Cardiac muscle cell (in vitro differentiated cells and primary cell): Measurements from ENCODE around the gene C5orf63. TPM values are rescaled to one million over a fixed set of nuclear protein-coding genes. Genes with fewer than 3 reads are reported as not detected.
"Not testable (repeated sequence)": the region's sequence is repeated elsewhere in the genome, so short reads cannot be mapped to it uniquely, and the experiment has no call there.

Experiments used
- DNase-seq, 2 donors: peaks; one replicate each; pipeline versions ENCODE4 v3.0.0 to v3.0.0-alpha.2; 2010 to 2017; ENCODE audit warnings: low read depth in 1 of 2, low spot score in 1 of 2
- H3K27ac ChIP-seq: fragments of 200-600 bp; sonication (generic); 2 replicates; pipeline ENCODE4 v1.5.1; 2016
- H3K27me3 ChIP-seq: fragments of 200-600 bp; sonication (generic); 2 replicates; pipeline ENCODE4 v1.6.0; 2016; ENCODE audit warnings: control low read depth
- H3K36me3 ChIP-seq: fragments of 200-600 bp; sonication (generic); 2 replicates; pipeline ENCODE4 v1.5.1; 2016; ENCODE audit warnings: control low read depth
- H3K4me1 ChIP-seq: fragments of 200-600 bp; sonication (generic); 2 replicates; pipeline ENCODE4 v1.8.1; 2017; ENCODE audit warnings: low read depth, mild to moderate bottlenecking, mixed run types
- H3K4me3 ChIP-seq: fragments of 200-600 bp; sonication (generic); 2 replicates; pipeline ENCODE4 v1.5.1; 2016; ENCODE audit warnings: mild to moderate bottlenecking
- H3K9me3 ChIP-seq: fragments of 200-600 bp; sonication (generic); 2 replicates; pipeline ENCODE4 v1.5.1; 2017; ENCODE audit warnings: low read depth, mild to moderate bottlenecking, control low read depth
- polyA plus RNA-seq: library from polyadenylated mRNA; unstranded; fragments of >200 nt; fragmentation: Nextera tagmentation; extraction: Ambion mirVana; gene quantifications from 2 replicates; pipeline ENCODE4 v1.2.1, GENCODE V29; 2016
- total RNA-seq: library from RNA; depleted of rRNA; stranded (reverse); fragments of >200 nt; gene quantifications from 2 replicates; pipeline ENCODE4 v1.2.3, GENCODE V29; 2016
- TF ChIP-seq, protein P1 (sequence below): IDR thresholded peaks from 2 replicates; pipeline ENCODE4 v1.5.1; 2012; ENCODE audit warnings: low read depth, mild to moderate bottlenecking, low read length

C5orf63 gene
- total and polyA plus RNA-seq, 2 experiments from 2014 or later: 0.06 to 1.6 TPM

DNA sequence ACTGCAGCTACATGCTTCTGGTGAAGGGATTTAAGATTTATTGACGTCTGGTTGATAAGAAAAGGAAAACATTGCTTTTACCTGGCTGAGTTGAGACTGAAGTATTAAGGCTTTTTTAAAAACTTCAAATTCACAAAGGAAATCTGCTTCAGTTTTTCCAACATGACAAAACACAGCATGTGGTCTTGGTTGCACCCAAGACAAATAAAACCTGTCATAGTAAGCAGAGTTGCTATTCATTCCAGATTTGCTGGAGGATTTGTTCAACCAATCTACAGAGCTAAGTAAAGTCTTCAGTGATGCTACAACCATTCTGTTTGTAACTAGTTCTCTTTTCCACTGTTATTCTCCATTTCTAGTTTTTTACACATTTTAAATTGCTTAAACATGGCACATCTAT lies 11.3 kb downstream of the C5orf63 start:
- Histone ChIP-seq H3K27ac (no peak overlapping the region), H3K4me1 (no peaks in the 10 kb centered on the region), H3K27me3 (no peaks in the 10 kb centered on the region), H3K4me3 (no peak overlapping the region), H3K36me3 (no peaks in the 10 kb centered on the region), H3K9me3 (no peaks in the 10 kb centered on the region)
- TF ChIP-seq, protein P1, sequence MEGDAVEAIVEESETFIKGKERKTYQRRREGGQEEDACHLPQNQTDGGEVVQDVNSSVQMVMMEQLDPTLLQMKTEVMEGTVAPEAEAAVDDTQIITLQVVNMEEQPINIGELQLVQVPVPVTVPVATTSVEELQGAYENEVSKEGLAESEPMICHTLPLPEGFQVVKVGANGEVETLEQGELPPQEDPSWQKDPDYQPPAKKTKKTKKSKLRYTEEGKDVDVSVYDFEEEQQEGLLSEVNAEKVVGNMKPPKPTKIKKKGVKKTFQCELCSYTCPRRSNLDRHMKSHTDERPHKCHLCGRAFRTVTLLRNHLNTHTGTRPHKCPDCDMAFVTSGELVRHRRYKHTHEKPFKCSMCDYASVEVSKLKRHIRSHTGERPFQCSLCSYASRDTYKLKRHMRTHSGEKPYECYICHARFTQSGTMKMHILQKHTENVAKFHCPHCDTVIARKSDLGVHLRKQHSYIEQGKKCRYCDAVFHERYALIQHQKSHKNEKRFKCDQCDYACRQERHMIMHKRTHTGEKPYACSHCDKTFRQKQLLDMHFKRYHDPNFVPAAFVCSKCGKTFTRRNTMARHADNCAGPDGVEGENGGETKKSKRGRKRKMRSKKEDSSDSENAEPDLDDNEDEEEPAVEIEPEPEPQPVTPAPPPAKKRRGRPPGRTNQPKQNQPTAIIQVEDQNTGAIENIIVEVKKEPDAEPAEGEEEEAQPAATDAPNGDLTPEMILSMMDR: no peak
- DNase-seq: no peak

DNA sequence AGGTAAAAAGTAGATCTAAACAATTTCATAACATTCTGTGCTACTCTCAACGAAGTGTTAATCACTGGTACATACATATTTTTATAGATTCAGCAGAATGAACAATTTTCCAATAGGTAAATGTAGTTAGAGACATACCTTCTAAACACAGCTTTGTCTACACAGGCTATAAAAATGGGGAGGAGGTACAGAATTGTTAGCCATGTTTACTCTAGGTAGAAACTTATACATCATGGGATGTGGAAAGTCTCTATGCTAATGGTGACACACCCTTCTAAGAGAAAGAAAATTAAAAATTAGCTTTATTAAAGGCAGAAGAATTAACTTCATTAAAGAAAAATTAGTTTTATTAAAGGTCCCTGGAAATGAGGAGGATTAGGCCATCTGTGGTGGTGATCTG lies 11.8 kb downstream of the C5orf63 start:
- TF ChIP-seq, protein P1: no peak
- Histone ChIP-seq H3K36me3 (no peaks in the 10 kb centered on the region), H3K4me1 (no peaks in the 10 kb centered on the region), H3K27me3 (no peaks in the 10 kb centered on the region), H3K27ac (no peak overlapping the region), H3K4me3 (no peak overlapping the region), H3K9me3 (no peaks in the 10 kb centered on the region)
- no peak for DNase-seq

DNA sequence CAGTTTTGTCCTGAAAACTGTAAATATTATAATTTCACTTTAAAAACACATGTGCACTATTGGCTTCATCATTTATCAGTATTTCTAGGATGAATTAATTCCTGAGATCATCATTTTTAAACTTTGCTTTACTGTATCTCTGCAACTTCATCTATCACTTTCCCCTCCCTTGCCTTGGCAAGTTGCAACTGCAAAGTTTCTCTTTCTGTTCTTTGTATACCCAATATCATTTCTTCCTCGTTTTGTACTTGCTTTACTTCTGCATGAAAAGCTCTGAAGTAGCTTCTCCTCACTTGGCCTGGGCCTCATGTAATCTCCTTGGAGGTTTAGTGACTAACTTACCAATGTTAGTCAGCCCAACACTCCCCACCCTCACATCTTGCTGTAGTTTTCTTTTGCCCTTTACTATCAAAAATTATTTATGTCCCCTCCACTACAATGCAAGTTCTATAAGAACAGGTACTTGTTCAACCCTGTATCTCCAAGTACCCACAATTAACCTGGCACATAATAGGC lies 12.8 kb downstream of the C5orf63 start:
- no peaks in the 10 kb centered on the region for H3K27me3 ChIP-seq
- H3K9me3 ChIP-seq: no peaks in the 10 kb centered on the region
- no peak for DNase-seq
- TF ChIP-seq, protein P1: no peak
- H3K27ac ChIP-seq: no peak overlapping the region
- H3K4me3 ChIP-seq: no peak overlapping the region
- H3K4me1 ChIP-seq: no peaks in the 10 kb centered on the region
- H3K36me3 ChIP-seq: no peaks in the 10 kb centered on the region

DNA sequence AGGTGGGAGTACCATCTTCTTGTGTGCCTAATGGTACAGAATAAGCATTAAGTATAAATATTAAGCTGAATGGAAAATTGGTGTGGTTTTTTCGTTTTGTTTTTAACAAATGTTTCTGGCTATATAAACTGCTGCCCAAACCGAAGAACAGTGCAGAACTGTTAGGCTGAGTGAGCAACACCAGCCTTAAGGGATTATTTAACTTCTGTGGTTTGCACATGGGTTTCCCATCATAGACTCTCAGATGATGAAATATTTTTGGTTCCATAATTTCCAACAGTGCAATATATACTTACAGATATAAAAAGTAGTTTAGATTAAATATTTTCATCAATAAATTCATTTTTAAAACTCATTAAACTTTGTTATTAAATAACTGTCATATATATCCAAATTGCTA lies 16.4 kb downstream of the C5orf63 start:
- H3K4me3 ChIP-seq: no peak overlapping the region
- no peak for DNase-seq
- no peak overlapping the region for H3K27ac ChIP-seq
- H3K4me1 ChIP-seq: no peaks in the 10 kb centered on the region
- TF ChIP-seq, protein P1: no peak
- H3K9me3 ChIP-seq: no peaks in the 10 kb centered on the region
- H3K36me3 ChIP-seq: no peaks in the 10 kb centered on the region
- H3K27me3 ChIP-seq: no peaks in the 10 kb centered on the region

DNA sequence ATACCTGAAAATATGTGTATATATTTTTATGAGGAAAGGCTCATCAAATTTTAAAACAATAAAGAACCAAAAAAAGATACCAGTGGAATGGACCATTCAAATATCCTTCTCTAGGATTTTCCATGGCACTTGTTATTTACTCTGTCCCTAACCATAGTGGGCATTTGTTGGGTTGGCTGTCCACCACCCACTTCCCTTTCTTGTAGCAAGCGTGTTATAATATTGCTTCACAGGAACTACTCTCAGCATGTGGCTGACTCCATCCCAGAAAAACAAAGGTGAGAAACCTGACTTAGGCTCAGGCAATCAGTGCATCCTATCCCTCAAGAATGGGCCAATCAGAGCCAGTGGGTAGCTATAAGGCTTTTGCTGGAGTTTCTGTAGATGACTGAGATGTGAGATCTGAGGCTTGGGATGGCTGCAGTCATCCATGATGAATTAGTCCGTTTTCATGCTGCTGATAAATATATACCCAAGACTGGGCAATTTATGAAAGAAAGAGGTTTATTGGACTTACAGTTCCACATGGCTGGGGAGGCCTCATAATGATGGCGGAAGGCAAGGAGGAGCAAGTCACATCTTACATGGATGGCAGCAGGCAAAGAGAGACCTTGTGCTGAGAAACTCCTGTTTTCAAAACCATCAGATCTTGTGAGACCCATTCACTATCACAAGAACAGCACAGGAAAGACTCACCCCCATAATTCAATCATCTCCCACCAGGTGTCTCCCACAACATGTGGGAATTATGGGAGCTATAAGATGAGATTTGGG lies 17.2 kb downstream of the C5orf63 start:
- H3K36me3 ChIP-seq: no peaks in the 10 kb centered on the region
- no peak overlapping the region for H3K27ac ChIP-seq
- peaks cover 6% of the 10 kb centered on the region for H3K27me3 ChIP-seq
- no peak for DNase-seq
- TF ChIP-seq, protein P1: no peak
- H3K4me1 ChIP-seq: no peaks in the 10 kb centered on the region
- no peaks in the 10 kb centered on the region for H3K9me3 ChIP-seq
- no peak overlapping the region for H3K4me3 ChIP-seq

DNA sequence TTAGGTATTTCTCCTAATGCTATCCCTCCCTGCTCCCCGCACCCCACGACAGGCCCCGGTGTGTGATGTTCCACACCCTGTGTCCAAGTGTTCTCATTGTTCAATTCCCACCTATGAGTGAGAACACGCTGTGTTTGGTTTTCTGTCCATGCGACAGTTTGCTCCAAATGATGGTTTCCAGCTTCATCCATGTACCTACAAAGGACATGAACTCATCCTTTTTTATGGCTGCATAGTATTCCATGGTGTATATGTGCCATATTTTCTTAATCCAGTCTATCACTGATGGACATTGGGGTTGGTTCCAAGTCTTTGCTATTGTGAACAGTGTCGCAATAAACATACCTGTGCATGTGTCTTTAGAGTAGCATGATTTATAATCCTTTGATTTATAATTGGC lies 19.8 kb downstream of the C5orf63 start:
- peaks cover 13% of the 10 kb centered on the region for H3K27me3 ChIP-seq
- not testable (repeated sequence) for H3K4me1 ChIP-seq, H3K4me3 ChIP-seq, H3K36me3 ChIP-seq, DNase-seq, H3K27ac ChIP-seq, H3K9me3 ChIP-seq
